H1 (cell line): ENCODE data around the gene CCDC91. TPM values are rescaled to one million over a fixed set of nuclear protein-coding genes. Genes with fewer than 3 reads are reported as not detected.

Source experiments
- CTCF ChIA-PET: fragments of 300-600 bp; sonication (Branson Sonifier 250); formaldehyde crosslinking; loops from one replicate; lab custom pipeline; 2021; ENCODE audit not compliant: partially characterized antibody; lab: Charles Lee
- POLR2A ChIA-PET: fragments of 300-600 bp; sonication (Branson Sonifier 250); formaldehyde crosslinking; loops from one replicate; lab custom pipeline; 2021; ENCODE audit warnings: inconsistent platforms; ENCODE audit not compliant: partially characterized antibody; lab: Charles Lee
- DNase-seq, 2 experiments: peaks; one replicate each; pipeline versions ENCODE4 v3.0.0 to v3.0.0-alpha.2; 2010 to 2022; ENCODE audit warnings: low spot score in 2 of 2, low read depth in 1 of 2, mixed read lengths in 1 of 2
- FAIRE-seq: peaks from 2 replicates; lab custom pipeline; 2011; peaks lifted over from hg19 to GRCh38; lab: Jason Lieb, UNC
- H2AFZ ChIP-seq: 2 replicates; pipeline ENCODE4 v1.8.1; 2012; ENCODE audit warnings: low read length, inconsistent platforms
- H2AK5ac ChIP-seq: 2 replicates; pipeline ENCODE4 v1.6.1; 2013; ENCODE audit warnings: low read depth, low read length
- H2BK120ac ChIP-seq: replicated peaks from 2 replicates; pipeline ENCODE3; 2013; ENCODE audit warnings: low read depth, low read length, inconsistent platforms
- H2BK12ac ChIP-seq: 2 replicates; pipeline ENCODE4 v1.6.1; 2013; ENCODE audit warnings: low read depth, low read length
- H2BK15ac ChIP-seq: 2 replicates; pipeline ENCODE4 v1.6.1; 2013; ENCODE audit warnings: low read length
- H2BK20ac ChIP-seq: 2 replicates; pipeline ENCODE4 v1.6.1; 2013; ENCODE audit warnings: low read length
- H2BK5ac ChIP-seq: 2 replicates; pipeline ENCODE4 v1.6.1; 2013; ENCODE audit warnings: low read depth, low read length
- H3K14ac ChIP-seq: 2 replicates; pipeline ENCODE4 v1.6.1; 2013; ENCODE audit warnings: inconsistent platforms; ENCODE audit not compliant: insufficient read length
- H3K18ac ChIP-seq: 2 replicates; pipeline ENCODE4 v1.6.1; 2013; ENCODE audit warnings: low read length; ENCODE audit errors: extremely low read depth
- H3K23ac ChIP-seq: 2 replicates; pipeline ENCODE4 v1.6.1; 2013; ENCODE audit warnings: inconsistent platforms; ENCODE audit not compliant: insufficient read length
- H3K23me2 ChIP-seq: 2 replicates; pipeline ENCODE4 v1.6.1; 2013; ENCODE audit warnings: low read depth, low read length
- H3K27ac ChIP-seq: 2 replicates; pipeline ENCODE4 v1.6.1; 2011; ENCODE audit warnings: low read depth, low read length, inconsistent platforms
- H3K27me3 ChIP-seq, 4 experiments: replicated peaks in 1 of 4; 1 replicate in 1 of 4; 2 replicates in 3 of 4; pipeline versions ENCODE4 v1.6.1 to v1.8.1; 2011 to 2013; ENCODE audit warnings: low read length in 3 of 4, mild to moderate bottlenecking in 3 of 4, inconsistent platforms in 2 of 4, mixed read lengths in 2 of 4, moderate library complexity in 1 of 4; ENCODE audit not compliant: control insufficient read depth in 3 of 4, insufficient read depth in 3 of 4; ENCODE audit errors: extremely low read depth in 1 of 4
- H3K36me3 ChIP-seq, 4 experiments: 2 replicates each; pipeline versions ENCODE4 v1.6.1 to v1.8.1; 2011 to 2013; ENCODE audit warnings: mild to moderate bottlenecking in 4 of 4, low read length in 3 of 4, moderate library complexity in 2 of 4, control low read depth in 1 of 4, inconsistent platforms in 1 of 4; ENCODE audit not compliant: insufficient read depth in 4 of 4, control insufficient read depth in 2 of 4
- H3K4ac ChIP-seq: replicated peaks from 2 replicates; pipeline ENCODE3; 2013; ENCODE audit warnings: low read length, low read depth, mixed read lengths, inconsistent platforms; ENCODE audit not compliant: insufficient read length
- H3K4me1 ChIP-seq, 4 experiments: replicated peaks in 1 of 4; 1 replicate in 1 of 4; 2 replicates in 3 of 4; pipeline versions ENCODE4 v1.6.1 to v1.8.1; 2011 to 2013; ENCODE audit warnings: low read length in 3 of 4, inconsistent platforms in 2 of 4, mixed read lengths in 1 of 4; ENCODE audit not compliant: insufficient read depth in 4 of 4, control insufficient read depth in 3 of 4
- H3K4me2 ChIP-seq, 2 experiments: 2 replicates each; pipeline versions ENCODE4 v1.6.1 to v1.8.1; 2011 to 2013; ENCODE audit warnings: low read depth in 2 of 2, low read length in 2 of 2, control low read depth in 1 of 2, inconsistent platforms in 1 of 2, mild to moderate bottlenecking in 1 of 2; ENCODE audit not compliant: insufficient read depth in 1 of 2
- H3K4me3 ChIP-seq, 4 experiments: fragments of 200-600, 300-600 bp in 1 of 4; sonication (generic), shearing (Covaris generic), sonication (Bioruptor Twin) in 1 of 4; 2 replicates each; pipeline versions ENCODE4 v1.5.1 to v1.8.1; 2011 to 2016; ENCODE audit warnings: low read length in 4 of 4, low read depth in 3 of 4, control low read depth in 2 of 4, inconsistent platforms in 2 of 4, mild to moderate bottlenecking in 2 of 4, mixed read lengths in 1 of 4, moderate library complexity in 1 of 4; ENCODE audit not compliant: insufficient read depth in 2 of 4; ENCODE audit errors: extremely low read depth in 1 of 4
- H3K56ac ChIP-seq: replicated peaks from 2 replicates; pipeline ENCODE3; 2013; ENCODE audit warnings: low read depth, mild to moderate bottlenecking, mixed read lengths, low read length, inconsistent platforms; ENCODE audit not compliant: insufficient read length
- H3K79me1 ChIP-seq: 2 replicates; pipeline ENCODE4 v1.6.1; 2013; ENCODE audit warnings: low read depth, low read length, control low read depth
- H3K79me2 ChIP-seq, 2 experiments: 2 replicates each; pipeline versions ENCODE4 v1.6.1 to v1.8.1; 2012 to 2013; ENCODE audit warnings: low read length in 2 of 2, mild to moderate bottlenecking in 2 of 2, inconsistent platforms in 1 of 2; ENCODE audit not compliant: insufficient read depth in 2 of 2, control insufficient read depth in 1 of 2
- H3K9ac ChIP-seq, 4 experiments: replicated peaks in 1 of 4; 1 replicate in 1 of 4; 2 replicates in 3 of 4; pipeline versions ENCODE4 v1.6.1 to v1.8.1; 2011 to 2013; ENCODE audit warnings: low read depth in 3 of 4, low read length in 3 of 4, control low read depth in 2 of 4, mild to moderate bottlenecking in 2 of 4, moderate library complexity in 2 of 4, inconsistent platforms in 1 of 4; ENCODE audit errors: extremely low read depth in 1 of 4
- H3K9me3 ChIP-seq, 2 experiments: 2 replicates each; pipeline versions ENCODE4 v1.6.1 to v1.8.1; 2012 to 2013; ENCODE audit warnings: mild to moderate bottlenecking in 2 of 2, moderate library complexity in 2 of 2, control low read depth in 1 of 2, inconsistent platforms in 1 of 2, low read depth in 1 of 2, low read length in 1 of 2, mixed read lengths in 1 of 2; ENCODE audit not compliant: insufficient read depth in 2 of 2
- H4K20me1 ChIP-seq, 2 experiments: replicated peaks in 1 of 2; 2 replicates each; pipeline versions ENCODE3 to v1.8.1; 2011 to 2013; ENCODE audit warnings: inconsistent platforms in 2 of 2, low read length in 2 of 2, mild to moderate bottlenecking in 1 of 2; ENCODE audit not compliant: insufficient read depth in 2 of 2, control insufficient read depth in 1 of 2
- H4K5ac ChIP-seq: 2 replicates; pipeline ENCODE4 v1.6.1; 2013; ENCODE audit warnings: low read length, low read depth, mixed read lengths, inconsistent platforms; ENCODE audit not compliant: insufficient read length
- H4K8ac ChIP-seq: 2 replicates; pipeline ENCODE4 v1.8.0; 2013; ENCODE audit warnings: mild to moderate bottlenecking, moderate library complexity, low read length, inconsistent platforms; ENCODE audit not compliant: insufficient read depth; ENCODE audit errors: extremely low read depth
- H4K91ac ChIP-seq: replicated peaks from 2 replicates; pipeline ENCODE3; 2013; ENCODE audit warnings: low read length, mixed read lengths, inconsistent platforms; ENCODE audit not compliant: insufficient read length
- CTCF ChIP-seq, 3 experiments: IDR thresholded peaks; 1 replicate in 2 of 3; 2 replicates in 1 of 3; pipeline versions ENCODE4 v1.5.1 to v1.6.1; 2011; ENCODE audit warnings: low read length in 3 of 3, mild to moderate bottlenecking in 3 of 3, inconsistent platforms in 2 of 3, low read depth in 1 of 3, moderate library complexity in 1 of 3; ENCODE audit not compliant: insufficient read depth in 1 of 3; ENCODE audit errors: control extremely low read depth in 1 of 3
- FOSL1 ChIP-seq: IDR thresholded peaks from 2 replicates; pipeline ENCODE4 v1.6.1; 2011; ENCODE audit warnings: mild to moderate bottlenecking, low read depth, low read length, moderate library complexity; ENCODE audit not compliant: insufficient read depth
- JUN ChIP-seq: IDR thresholded peaks from 2 replicates; pipeline ENCODE4 v1.6.1; 2011; ENCODE audit warnings: low read depth, mild to moderate bottlenecking, improper control_type of control experiment, low read length
- KDM4A ChIP-seq: IDR thresholded peaks from one replicate; pipeline ENCODE4 v1.7.1; 2012; ENCODE audit warnings: low read depth, mild to moderate bottlenecking, moderate library complexity, low read length, inconsistent platforms; ENCODE audit not compliant: severe bottlenecking
- POLR2A ChIP-seq, 2 experiments: IDR thresholded peaks; 1 replicate in 1 of 2; 2 replicates in 1 of 2; pipeline ENCODE4 v1.6.1; 2011; ENCODE audit warnings: low read depth in 2 of 2, low read length in 2 of 2, mild to moderate bottlenecking in 2 of 2; ENCODE audit errors: control extremely low read depth in 1 of 2
- POU5F1 ChIP-seq: IDR thresholded peaks from 2 replicates; pipeline ENCODE4 v1.6.1; 2011; ENCODE audit warnings: low read depth, mild to moderate bottlenecking, low read length, moderate library complexity
- RAD21 ChIP-seq, 2 experiments: IDR thresholded peaks in 1 of 2; conservative IDR thresholded peaks in 1 of 2; 2 replicates each; pipeline ENCODE4 v1.6.1; 2011; ENCODE audit warnings: low read depth in 2 of 2, low read length in 2 of 2, improper control_type of control experiment in 1 of 2, inconsistent platforms in 1 of 2, mild to moderate bottlenecking in 1 of 2, moderate library complexity in 1 of 2
- SP1 ChIP-seq: IDR thresholded peaks from 2 replicates; pipeline ENCODE4 v1.6.1; 2011; ENCODE audit warnings: low read depth, low read length
- SP4 ChIP-seq: IDR thresholded peaks from 2 replicates; pipeline ENCODE4 v1.6.1; 2012; ENCODE audit warnings: low read length, inconsistent platforms
- SRF ChIP-seq: IDR thresholded peaks from 2 replicates; pipeline ENCODE4 v1.6.1; 2011; ENCODE audit warnings: mild to moderate bottlenecking, low read depth, low read length, moderate library complexity
- TBP ChIP-seq: IDR thresholded peaks from 2 replicates; pipeline ENCODE4 v1.6.1; 2011; ENCODE audit warnings: low read depth, low read length, improper control_type of control experiment
- polyA plus RNA-seq, 7 experiments: library from polyadenylated mRNA; depleted of rRNA in 3 of 7; stranded (reverse) in 5 of 7; unstranded in 2 of 7; fragments of >200 nt in 5 of 7; fragments of 200-250 nt in 2 of 7; gene quantifications; 1 replicate in 5 of 7; 2 replicates in 1 of 7; 4 replicates in 1 of 7; pipeline versions ENCODE4 v1.2.1 to v1.2.3, GENCODE V29; 2011 to 2013; ENCODE audit warnings: missing spikeins in 2 of 7, mixed read lengths in 2 of 7
- total RNA-seq: library from RNA; stranded (reverse); fragmentation: NEBNext Ultra II Directional; extraction: Animal tissue kit (Norgen Biotek cat#: 25700); gene quantifications from 2 replicates; pipeline ENCODE4 v1.2.1, GENCODE V29; 2021

The CCDC91 gene
- total and polyA plus RNA-seq, 2 of the 8 experiments (the other 6 are each of a cell fraction or from before 2014, with no cell fraction given), result 8.6 to 23.1 TPM

- DNase-seq, result no peak
- ChIA-PET POLR2A (interaction anchor here (0.9 kb wide), 1 partner anchor 199 kb away, joined by 3 read pairs; no protein-coding TSS in a partner anchor), CTCF (interaction anchor here (0.6 to 2.3 kb wide), 6 partner anchors 9 to 211 kb away, joined by 3 to 7 read pairs (median 3); no protein-coding TSS in a partner anchor)
- Histone ChIP-seq H3K23me2 (no peaks in the 10 kb centered on the region), H3K4me2 (no peak overlapping the region), H2BK120ac (no peak overlapping the region), H3K18ac (no peak overlapping the region), H3K9me3 (no peaks in the 10 kb centered on the region), H3K27ac (no peak overlapping the region), H2BK15ac (no peak overlapping the region), H4K20me1 (no peaks in the 10 kb centered on the region), H3K23ac (no peak overlapping the region), H3K4me1 (no peaks in the 10 kb centered on the region), H2AK5ac (no peak overlapping the region), H3K9ac (no peak overlapping the region), H3K4ac (no peak overlapping the region), H3K36me3 (no peaks in the 10 kb centered on the region), H3K56ac (no peak overlapping the region), H2BK12ac (no peak overlapping the region), H3K4me3 (no peak overlapping the region), H3K79me2 (peaks cover 0 to 33% of the 10 kb centered on the region in 2 experiments; a peak in 2 of 4 replicates), H2AFZ (no peak overlapping the region), H2BK5ac (no peak overlapping the region), H4K5ac (no peak overlapping the region), H3K27me3 (no peaks in the 10 kb centered on the region), H3K79me1 (no peaks in the 10 kb centered on the region; the same call in 1 of the 2 replicates), H3K14ac (no peak overlapping the region), H2BK20ac (no peak overlapping the region), H4K91ac (no peak overlapping the region), H4K8ac (no peak overlapping the region)
- no peak for FAIRE-seq
- TF ChIP-seq POU5F1 (no peak), FOSL1 (no peak), RAD21 (IDR thresholded peaks at IDR 0.05 in 1 of 2, conservative IDR thresholded peaks at IDR 0.05 in 1 of 2; ENCODE audit: low read depth in 2 of 2, low read length in 2 of 2) (peak; percentile 50 to 67; a peak in 3 of 4 replicates), SP4 (no peak), CTCF (IDR thresholded peaks at IDR 0.05; ENCODE audit: control extremely low read depth in 1 of 3, insufficient read depth in 1 of 3, low read depth in 1 of 3, low read length in 3 of 3) (peak; percentile 31 to 61 (median 37)), KDM4A (no peak), POLR2A (IDR thresholded peaks at IDR 0.05; ENCODE audit: control extremely low read depth in 1 of 2, low read depth in 2 of 2, low read length in 2 of 2) (no peak), JUN (no peak), TBP (no peak), SRF (no peak), SP1 (no peak)
Observed at GRCh38 chr12:28237423-28237822, 47.2 kb downstream of the CCDC91 start.
